Body of pancreas (tissue), 4 donors: ENCODE data around the gene PTTG1IP. TPM values are rescaled to one million over a fixed set of nuclear protein-coding genes. Genes with fewer than 3 reads are reported as not detected.

ENCODE experiments used
- ATAC-seq: fragments of 150-250 bp; one replicate; pipeline ENCODE4 v1.9.1; 2016
- DNase-seq, 4 donors: peaks; one replicate each; pipeline ENCODE4 v3.0.0-alpha.2; 2019
- H3K27ac ChIP-seq, 4 donors: fragments of 200-600 bp; sonication (generic); 1 replicate in 3 of 4; 2 replicates in 1 of 4; pipeline versions ENCODE4 v1.5.1 to v1.6.1; 2016 to 2019; ENCODE audit warnings: mild to moderate bottlenecking in 1 of 4, mixed read lengths in 1 of 4, moderate library complexity in 1 of 4
- H3K27me3 ChIP-seq, 2 donors: fragments of 200-600 bp; sonication (generic); one replicate each; pipeline ENCODE4 v1.6.0; 2016; ENCODE audit warnings: mild to moderate bottlenecking in 1 of 2
- H3K36me3 ChIP-seq, 2 donors: fragments of 200-600 bp; sonication (generic); replicated peaks in 1 of 2; 2 replicates each; pipeline ENCODE4 v1.5.1; 2016; ENCODE audit warnings: low read depth in 2 of 2; ENCODE audit not compliant: insufficient read depth in 1 of 2
- H3K4me1 ChIP-seq: fragments of 200-600 bp; sonication (generic); one replicate; pipeline ENCODE4 v1.6.0; 2016
- H3K4me3 ChIP-seq, 2 donors: fragments of 200-600 bp; sonication (generic); 1 replicate in 1 of 2; 2 replicates in 1 of 2; pipeline ENCODE4 v1.5.1; 2016 to 2019
- H3K9me3 ChIP-seq, 3 donors: fragments of 200-600 bp; sonication (generic); 1 replicate in 2 of 3; 2 replicates in 1 of 3; pipeline ENCODE4 v1.5.1; 2016
- POLR2A ChIP-seq, 3 donors: fragments of 450-650 bp; IDR thresholded peaks; one replicate each; pipeline ENCODE4 v1.6.1; 2016; ENCODE audit warnings: antibody characterized with exemption in 3 of 3, mild to moderate bottlenecking in 2 of 3
- WGBS, 2 donors: methylation state at CpG; one replicate each; pipeline ENCODE4 v1.1.5; 2017; 5-methylcytosine and 5-hydroxymethylcytosine counted together
- intact Hi-C: fragments of 100-400 bp; cut with DNase I; formaldehyde crosslinking; loops from one replicate; pipeline ENCODE4 v1.15.1; 2023
- total RNA-seq, 2 donors: library from RNA; depleted of rRNA; stranded (reverse); fragments of >200 nt; gene quantifications; one replicate each; pipeline ENCODE4 v1.1.0, GENCODE V29; 2016
- TF ChIP-seq, protein P1 (sequence below), 7 experiments: fragments of 450-650 bp in 4 of 7; fragments of 200-600 bp in 3 of 7; sonication (generic) in 3 of 7; IDR thresholded peaks; one replicate each; pipeline ENCODE4 v1.5.1; 2016 to 2019; ENCODE audit warnings: antibody characterized with exemption in 7 of 7

PTTG1IP gene
- total RNA-seq, 2 donors from 2014 or later = 71.5 to 106 TPM

GRCh38 chr21:44817914-44818639 is 55.4 kb downstream of the PTTG1IP start, which contains the start of gene SUMO3:
TSS of gene SUMO3 (minus strand) at chr21:44818062. CDS start at chr21:44817968, 94 bp downstream.
- Histone ChIP-seq H3K36me3 (no peaks in the 10 kb centered on the region), H3K9me3 (peaks cover 0 to 5% (median 0%) of the 10 kb centered on the region in 3 donors), H3K27ac (peak within 1 kb of the TSS; percentile 41 to 85 (median 78)), H3K4me3 (peak within 1 kb of the TSS; percentile 44 to 51), H3K4me1 (peaks cover 13% of the 10 kb centered on the region), H3K27me3 (no peaks in the 10 kb centered on the region)
- peak; percentile 74 to 82 (median 80) for DNase-seq
- peak; percentile 82 for ATAC-seq
- peak; percentile 59 to 85 (median 69) for TF ChIP-seq POLR2A (IDR thresholded peaks at IDR 0.05)
- TF ChIP-seq, protein P1, sequence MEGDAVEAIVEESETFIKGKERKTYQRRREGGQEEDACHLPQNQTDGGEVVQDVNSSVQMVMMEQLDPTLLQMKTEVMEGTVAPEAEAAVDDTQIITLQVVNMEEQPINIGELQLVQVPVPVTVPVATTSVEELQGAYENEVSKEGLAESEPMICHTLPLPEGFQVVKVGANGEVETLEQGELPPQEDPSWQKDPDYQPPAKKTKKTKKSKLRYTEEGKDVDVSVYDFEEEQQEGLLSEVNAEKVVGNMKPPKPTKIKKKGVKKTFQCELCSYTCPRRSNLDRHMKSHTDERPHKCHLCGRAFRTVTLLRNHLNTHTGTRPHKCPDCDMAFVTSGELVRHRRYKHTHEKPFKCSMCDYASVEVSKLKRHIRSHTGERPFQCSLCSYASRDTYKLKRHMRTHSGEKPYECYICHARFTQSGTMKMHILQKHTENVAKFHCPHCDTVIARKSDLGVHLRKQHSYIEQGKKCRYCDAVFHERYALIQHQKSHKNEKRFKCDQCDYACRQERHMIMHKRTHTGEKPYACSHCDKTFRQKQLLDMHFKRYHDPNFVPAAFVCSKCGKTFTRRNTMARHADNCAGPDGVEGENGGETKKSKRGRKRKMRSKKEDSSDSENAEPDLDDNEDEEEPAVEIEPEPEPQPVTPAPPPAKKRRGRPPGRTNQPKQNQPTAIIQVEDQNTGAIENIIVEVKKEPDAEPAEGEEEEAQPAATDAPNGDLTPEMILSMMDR (IDR thresholded peaks at IDR 0.05) = no peak
- WGBS, 2 donors = 1% methylated on average over 89 of the region's 108 CpGs; no CpG with 5 or more reads in 1 of the 2 donors
- intact Hi-C loops = no loop called here

DNA sequence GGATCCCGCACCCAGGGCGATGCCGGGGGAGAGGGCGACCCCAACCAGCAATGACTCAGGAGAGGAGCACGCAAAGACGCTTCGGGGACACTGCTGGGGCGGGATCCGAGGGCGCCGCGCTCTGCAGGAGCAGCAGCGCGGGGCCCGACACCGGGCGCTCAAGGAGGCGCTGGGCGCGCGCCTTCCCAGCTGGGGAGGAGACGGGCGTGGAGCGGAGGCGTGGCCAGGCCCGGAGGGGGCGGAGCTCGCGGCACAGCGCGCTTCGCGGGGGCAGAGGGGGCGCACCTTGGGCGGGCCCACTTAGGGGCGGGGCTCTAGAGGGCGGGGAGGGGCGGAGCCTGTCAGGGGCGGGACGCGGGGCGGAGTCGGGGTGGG is 56.0 kb downstream of the PTTG1IP start:
- Histone ChIP-seq H3K27me3 (no peaks in the 10 kb centered on the region), H3K9me3 (peaks cover 0 to 4% (median 0%) of the 10 kb centered on the region in 3 donors), H3K4me1 (peaks cover 13% of the 10 kb centered on the region), H3K36me3 (no peaks in the 10 kb centered on the region), H3K27ac (peak overlapping the region; percentile 41 to 85 (median 78)), H3K4me3 (peak overlapping the region in 1 of 2 donors; percentile 29)
- WGBS, 2 donors = 0% methylated on average over 24 of the region's 43 CpGs; no CpG with 5 or more reads in 1 of the 2 donors
- DNase-seq (peak; percentile 89 to 92 (median 91)), ATAC-seq (peak; percentile 92)
- intact Hi-C loops = no loop called here
- no peak for TF ChIP-seq POLR2A (IDR thresholded peaks at IDR 0.05)
- TF ChIP-seq, protein P1 (IDR thresholded peaks at IDR 0.05) = no peak

DNA sequence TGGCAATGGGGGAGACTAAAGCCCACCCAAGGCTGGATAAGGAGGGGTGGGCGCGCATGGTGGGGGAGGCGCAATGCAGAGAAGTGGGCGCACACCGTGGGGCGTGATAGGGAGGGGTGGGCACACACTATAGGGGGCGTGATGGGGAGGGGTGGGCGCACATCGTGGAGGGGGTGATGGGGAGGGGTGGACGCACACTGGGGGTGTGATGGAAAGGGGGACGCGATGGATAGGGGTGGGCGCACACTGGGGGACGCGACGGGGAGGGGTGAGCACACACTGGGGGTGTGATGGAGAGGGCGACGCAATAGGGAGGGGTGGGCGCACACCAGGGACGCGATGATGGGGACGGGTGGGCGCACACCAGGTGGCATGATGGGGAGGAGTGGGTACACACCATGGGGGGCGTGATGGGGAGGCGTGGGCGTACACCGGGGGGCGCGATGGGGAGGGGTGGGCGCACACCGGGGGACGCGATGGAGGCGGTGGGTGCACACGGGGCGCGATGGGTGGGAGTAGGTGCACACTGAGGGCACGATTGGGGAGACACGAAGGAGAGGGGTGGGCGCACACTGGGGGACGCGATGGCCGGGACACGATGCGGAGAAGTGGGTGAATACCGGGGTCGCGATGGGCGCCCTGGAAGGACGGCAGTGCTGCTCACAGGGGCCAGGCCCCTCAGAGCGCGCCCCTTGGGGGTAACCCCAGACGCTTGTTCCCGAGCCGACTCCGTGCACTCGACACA is 56.6 kb downstream of the PTTG1IP start:
- TF ChIP-seq, protein P1 (IDR thresholded peaks at IDR 0.05) = no peak
- TF ChIP-seq POLR2A (IDR thresholded peaks at IDR 0.05) = no peak
- DNase-seq = no peak
- Histone ChIP-seq H3K27ac (peak overlapping the region in 3 of 4 donors; percentile 26 to 85 (median 83)), H3K4me3 (peak overlapping the region in 1 of 2 donors; percentile 29), H3K9me3 (peaks cover 0 to 3% (median 0%) of the 10 kb centered on the region in 3 donors), H3K36me3 (no peaks in the 10 kb centered on the region), H3K27me3 (no peaks in the 10 kb centered on the region), H3K4me1 (peaks cover 13% of the 10 kb centered on the region)
- intact Hi-C loops = no loop called here
- no peak for ATAC-seq
- WGBS, 2 donors = 62 to 69% methylated on average over 51 to 57 of the region's 57 CpGs

DNA sequence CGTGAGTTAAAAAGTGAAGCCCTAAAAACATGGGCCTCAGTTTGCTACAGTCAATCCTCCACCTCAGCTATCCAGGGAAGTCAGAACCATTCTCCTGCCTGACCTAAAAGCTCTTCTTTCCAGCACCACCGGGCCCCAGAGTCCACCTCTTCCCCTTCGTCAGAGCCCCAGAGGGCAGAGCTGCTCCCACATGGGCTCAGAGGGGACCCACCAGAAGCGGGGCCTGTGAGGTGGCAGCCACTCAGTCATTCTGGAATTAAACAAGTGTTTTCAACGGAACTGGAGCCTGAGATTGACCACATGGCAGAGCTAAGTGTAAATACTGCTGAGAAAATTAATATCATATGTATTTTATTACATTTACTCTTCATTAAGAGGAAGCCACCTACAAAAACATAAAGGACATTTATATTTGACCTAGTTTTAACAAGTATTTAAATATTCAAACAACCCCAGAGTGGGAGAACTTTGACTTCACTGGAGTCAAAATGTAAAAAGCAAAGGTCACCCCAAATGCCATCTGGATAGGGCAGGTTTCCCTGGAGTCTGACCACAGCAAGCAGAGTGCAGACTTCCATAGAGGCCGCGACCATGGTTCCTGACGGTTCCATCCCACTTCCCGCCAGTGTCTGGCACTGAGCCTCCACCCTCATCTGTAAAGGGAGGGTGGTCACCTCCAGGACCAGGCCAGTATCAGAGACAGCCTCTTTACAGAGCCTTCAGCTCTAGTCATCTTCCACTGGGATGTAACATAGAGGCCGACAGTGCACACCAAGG is 57.5 kb downstream of the PTTG1IP start:
- 66 to 68% methylated on average over 10 of the region's 10 CpGs for WGBS, 2 donors
- Histone ChIP-seq H3K9me3 (no peaks in the 10 kb centered on the region), H3K4me1 (peaks cover 13% of the 10 kb centered on the region), H3K36me3 (no peaks in the 10 kb centered on the region), H3K27me3 (no peaks in the 10 kb centered on the region), H3K4me3 (no peak overlapping the region), H3K27ac (no peak overlapping the region)
- DNase-seq (peak in 1 of 4 donors; percentile 26), ATAC-seq (no peak)
- TF ChIP-seq POLR2A (IDR thresholded peaks at IDR 0.05) = no peak
- TF ChIP-seq, protein P1 (IDR thresholded peaks at IDR 0.05) = no peak
- intact Hi-C loops = no loop called here
